Stimulated activated CD8-positive, alpha-beta memory T cell treated with anti-CD3 and anti-CD28 coated beads, Interleukin-12 subunit alpha, Interleukin-12 subunit beta, amount 100 ng/mL, for 1 hour (primary cell): ENCODE measurements around the gene ANKRD24.
A peak's percentile ranks its signal among the peaks of the same experiment; 100 is the strongest.
"Not testable (repeated sequence)": the region's sequence is repeated elsewhere in the genome, so short reads cannot be mapped to it uniquely, and the experiment has no call there.

Experiments used
- DNase-seq: peaks from one replicate; pipeline ENCODE4 v3.0.0-alpha.2; 2020; ENCODE audit warnings: low read depth

The ANKRD24 gene

DNA sequence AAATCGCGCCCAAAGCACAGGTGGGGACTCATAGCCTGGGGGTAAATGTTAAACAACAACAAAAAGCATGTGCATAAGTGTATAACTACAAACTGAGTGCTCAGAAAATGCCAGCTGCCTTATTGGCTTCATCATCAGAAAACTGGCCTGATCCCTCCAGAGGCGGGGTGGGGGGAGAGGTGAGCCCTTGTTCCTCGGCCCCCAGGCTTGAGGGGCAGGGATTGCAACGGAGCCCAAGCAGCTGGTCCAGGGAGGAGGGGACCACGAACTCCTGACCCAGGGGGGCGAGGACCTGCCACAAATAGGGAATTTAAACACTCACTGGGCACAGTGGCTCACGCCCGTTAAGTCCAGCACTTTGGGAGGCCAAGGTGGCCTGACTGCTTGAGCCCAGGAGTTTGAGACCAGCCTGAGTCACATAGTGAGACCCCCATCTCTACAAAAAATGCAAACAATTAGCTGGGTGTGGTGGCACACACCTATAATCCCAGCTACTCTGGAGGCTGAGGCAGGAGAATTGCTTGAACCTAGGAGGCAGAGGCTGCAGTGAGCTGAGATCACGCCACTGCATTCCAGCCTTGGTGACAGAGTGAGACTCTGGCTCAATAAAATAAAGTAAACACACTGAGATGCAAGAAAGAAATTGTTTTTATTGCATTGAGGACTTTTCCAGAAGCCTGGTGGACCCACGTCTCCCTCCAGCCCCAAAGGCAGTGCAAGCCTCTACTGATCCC is 8.8 kb upstream of the ANKRD24 start:
- no peak for DNase-seq

DNA sequence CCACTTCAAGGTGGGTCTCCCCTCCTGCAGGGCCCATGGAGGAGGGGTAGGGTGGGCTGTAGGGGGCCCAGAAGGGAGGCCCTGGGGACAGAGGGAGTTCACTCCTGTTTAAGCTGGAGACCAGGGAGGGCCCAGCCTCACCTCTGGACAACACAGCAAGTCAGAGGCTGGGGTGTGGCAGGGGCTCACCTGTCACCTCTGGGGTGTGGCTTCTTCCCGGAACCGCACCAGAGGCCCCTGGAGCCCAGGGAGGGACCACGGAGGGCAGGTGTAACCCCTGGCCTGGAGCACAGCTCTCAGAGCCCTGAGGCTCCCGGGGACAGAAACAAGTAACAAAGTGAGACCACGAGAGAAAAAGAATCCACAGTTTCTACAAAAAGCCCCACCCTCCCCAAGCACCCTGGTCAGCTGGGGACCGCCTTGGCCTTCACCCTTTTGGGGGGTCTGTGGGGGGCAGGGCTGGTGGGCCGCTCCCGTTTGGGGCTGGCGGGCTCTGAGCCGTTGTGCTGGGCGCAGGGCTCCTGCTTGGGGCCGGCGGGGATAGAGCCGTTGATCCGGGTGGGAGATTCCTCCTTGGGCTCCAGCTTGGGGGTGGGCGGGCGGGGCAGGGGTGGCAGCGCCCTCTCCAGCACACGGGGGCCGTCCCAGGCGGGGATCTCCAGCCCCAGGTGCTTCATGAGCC is 8.1 kb upstream of the ANKRD24 start:
- no peak for DNase-seq

DNA sequence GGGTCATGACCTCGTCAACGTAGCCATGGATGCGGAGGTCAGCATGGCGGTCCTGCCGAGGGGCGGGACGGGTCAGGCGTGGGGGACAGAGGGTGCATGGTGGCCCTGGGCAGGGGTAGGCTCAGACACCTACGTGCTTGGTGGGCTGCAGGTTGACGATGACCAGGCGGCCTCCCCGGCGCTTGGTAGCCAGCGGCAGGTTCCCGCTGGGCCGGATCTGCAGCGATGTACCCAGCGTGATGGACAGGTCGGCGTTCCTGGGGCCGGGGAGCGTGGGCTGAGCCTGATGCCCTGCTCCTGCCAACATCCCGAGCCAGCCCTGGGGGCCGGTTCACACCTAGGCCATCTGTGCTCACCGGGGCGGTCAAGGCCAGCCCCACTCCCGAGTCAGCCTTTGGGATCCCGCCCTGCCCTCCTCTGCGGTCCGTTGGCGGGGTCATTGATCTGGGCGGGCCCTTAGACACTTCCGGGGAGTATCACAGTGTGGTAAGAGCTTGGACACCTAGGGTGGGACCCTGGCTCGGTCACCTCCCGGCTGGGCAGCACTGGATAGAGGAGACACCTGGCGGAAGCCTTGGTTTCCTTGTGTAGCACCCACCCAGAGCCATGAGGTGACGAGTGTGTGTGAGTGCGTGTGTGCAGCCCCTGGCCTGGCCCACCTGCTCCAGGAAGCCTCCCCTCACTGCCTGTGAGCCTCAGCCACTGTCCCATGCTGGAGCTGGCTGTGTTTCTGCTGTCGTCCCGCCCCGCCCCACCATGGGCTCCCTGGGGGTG is 7.4 kb upstream of the ANKRD24 start:
- DNase-seq = no peak

DNA sequence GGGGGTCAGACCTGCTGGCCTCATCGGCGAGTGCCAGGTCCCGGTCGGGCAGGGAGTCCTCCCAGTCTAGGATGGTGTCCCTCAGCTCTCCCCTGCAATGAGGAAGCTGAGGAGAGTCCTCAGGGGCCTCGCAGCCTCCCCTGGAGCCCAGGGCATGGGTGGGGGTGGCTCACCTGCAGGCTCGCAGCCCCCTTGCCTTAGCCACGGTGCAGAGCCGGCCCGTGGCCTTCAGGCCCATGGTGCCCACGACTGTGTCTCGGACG is 6.9 kb upstream of the ANKRD24 start:
- DNase-seq = no peak

DNA sequence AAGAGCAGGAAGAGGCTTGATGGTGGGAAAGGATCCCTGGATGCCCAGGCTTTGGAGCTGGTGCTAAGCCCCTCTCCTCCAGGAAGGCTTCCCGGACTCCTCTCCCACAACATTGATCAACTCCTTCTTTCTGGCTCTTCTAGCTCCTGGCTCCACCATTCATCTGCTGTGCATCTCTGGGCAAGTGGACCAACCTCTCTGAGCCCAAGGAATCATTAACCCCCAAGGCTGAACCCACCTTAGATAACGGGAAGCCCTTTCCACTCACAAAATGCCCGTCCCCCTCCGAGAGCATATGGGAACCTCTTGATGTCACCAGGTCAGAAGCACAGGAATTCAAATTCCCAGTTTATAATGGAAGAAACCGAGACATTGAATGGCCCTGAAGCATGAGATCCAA is 5.3 kb upstream of the ANKRD24 start:
- no peak for DNase-seq

DNA sequence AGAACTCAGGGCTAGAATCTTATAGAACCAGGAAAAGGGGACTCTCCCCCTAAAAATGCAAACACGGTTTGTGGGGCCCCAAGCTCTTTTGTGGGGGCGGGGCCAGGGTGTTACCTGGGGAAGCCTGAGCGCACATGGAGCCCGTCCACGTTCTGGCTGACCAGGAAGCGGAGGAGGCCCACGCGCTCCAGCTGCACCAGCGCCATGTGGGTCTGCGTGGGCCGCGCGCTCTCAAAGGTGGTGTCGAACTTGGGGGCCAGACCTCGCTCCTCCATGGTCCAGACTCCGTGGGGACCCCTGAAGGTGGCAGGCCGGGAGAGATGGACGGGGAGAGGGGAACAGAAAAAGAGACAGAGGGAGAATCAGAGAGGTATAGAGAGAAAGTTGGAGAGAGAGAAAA is 3.5 kb upstream of the ANKRD24 start:
- no peak for DNase-seq

DNA sequence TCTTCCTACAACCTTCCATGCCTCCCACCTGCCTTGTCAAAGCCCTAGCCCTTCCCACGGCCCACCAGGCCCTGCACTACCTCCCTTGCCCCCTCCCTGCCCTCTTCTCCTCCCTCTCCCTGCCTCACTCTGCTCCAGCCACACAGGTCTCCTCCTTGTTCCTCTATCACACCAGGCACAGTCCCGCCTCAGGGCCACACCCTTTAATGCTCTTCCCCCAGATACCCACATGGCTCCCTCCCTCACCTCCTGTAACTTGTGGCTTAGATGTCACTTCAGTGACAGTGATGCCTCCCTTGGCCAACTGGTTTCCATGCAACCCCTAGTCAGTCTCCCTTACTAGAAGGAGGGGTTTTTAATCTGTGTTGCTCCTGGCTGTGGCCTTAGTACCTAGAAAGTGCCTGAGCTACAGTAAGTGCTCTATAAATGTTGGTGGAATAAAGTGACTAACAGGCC is 1.4 kb upstream of the ANKRD24 start:
- DNase-seq = no peak

DNA sequence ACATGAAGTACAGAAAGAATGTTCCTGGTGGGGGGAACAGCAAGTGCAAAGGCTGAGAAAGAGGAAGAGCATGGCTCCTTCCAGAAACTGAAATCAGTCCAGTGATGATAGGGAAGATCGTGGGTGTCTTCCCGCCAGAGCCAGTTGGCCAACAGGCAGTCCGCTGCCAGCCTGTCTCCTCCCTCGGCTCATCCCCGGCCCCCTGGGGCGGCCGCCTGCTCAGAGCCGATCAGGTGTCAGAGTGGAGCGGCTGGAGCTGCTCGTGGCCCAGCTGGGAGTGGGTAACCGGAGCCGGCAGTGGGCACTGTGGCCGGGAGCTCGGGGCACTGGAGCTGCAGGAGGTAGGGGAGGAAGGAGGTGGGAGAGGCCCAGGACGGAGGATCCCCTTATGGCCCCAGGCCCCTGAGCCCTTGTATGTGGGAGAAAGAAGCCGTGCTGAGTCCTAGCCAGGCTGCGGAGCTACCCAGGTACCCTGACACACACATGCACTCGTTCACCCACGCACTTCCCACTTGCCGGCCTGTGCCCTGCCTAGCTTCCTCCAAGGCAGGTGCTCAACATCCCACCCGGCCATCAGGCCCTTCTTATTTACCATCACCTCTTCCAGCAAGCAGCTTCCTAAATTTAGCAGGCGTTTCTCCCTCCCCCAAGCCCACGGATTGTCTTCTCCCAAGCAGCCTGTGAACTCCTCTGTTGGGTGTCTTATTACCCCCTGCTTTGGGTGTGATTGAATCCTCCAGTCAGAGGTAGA is 1.7 kb downstream of the ANKRD24 start:
- DNase-seq = no peak

DNA sequence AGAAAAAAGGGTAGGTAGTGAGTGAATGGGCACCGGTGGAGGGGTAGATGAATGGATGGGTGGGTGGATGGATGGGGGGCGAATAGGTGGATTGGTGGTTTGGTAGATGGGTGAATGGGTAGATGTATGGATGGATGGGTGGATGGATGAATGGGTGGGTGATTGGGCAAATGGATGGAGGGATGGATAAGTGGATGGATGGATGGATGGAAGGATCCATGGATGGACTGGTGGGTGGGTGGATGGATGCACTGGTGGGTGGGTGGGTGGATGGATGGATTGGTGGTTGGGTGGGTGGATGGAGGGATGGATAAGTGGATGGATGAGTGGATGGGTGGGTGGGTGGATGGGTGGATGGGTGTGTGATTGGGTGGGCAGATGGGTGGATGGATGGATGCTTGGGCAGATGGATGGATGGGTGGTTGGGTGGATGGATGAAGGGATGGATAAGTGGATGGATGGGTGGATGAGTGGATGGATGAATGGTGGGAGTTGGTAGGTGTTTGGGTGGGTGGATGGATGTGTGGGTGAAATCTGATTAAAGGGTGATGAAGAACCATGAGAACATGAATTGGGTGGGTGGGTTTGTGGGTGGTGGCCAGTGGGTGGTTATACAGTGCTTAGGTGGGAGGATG is 2.3 kb downstream of the ANKRD24 start:
- no peak for DNase-seq

DNA sequence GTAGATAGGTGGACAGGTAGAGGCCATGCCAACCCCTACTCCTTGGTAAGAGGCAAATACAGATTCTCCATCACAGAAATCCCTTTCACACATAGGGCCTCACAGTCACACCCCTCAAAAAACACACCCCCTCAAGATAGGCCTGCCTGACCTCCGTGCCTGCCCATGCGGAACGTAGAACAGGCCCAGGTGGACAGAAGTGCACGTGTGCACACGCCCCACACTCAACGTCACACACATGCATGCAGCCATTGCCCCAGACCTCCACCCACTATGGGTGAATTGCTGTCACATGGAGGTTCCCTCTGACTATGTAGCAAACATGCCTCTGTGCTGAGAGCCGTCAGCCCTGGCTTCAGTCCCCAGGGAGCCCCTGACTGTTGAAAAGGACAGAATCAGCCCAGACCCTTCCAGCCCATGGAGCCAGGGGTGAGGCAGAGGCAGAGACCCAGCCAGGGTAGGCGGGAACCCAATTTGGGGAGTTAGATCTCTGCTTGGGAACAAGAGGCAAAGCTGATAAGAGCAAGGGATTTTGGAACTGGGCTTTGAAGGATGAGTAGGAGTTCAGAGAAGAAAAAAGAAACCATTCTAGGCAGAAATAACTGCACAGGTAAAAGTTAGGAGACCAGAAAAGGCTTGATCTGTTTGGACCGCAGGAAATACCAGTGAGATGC is 3.1 kb downstream of the ANKRD24 start:
- DNase-seq = no peak

DNA sequence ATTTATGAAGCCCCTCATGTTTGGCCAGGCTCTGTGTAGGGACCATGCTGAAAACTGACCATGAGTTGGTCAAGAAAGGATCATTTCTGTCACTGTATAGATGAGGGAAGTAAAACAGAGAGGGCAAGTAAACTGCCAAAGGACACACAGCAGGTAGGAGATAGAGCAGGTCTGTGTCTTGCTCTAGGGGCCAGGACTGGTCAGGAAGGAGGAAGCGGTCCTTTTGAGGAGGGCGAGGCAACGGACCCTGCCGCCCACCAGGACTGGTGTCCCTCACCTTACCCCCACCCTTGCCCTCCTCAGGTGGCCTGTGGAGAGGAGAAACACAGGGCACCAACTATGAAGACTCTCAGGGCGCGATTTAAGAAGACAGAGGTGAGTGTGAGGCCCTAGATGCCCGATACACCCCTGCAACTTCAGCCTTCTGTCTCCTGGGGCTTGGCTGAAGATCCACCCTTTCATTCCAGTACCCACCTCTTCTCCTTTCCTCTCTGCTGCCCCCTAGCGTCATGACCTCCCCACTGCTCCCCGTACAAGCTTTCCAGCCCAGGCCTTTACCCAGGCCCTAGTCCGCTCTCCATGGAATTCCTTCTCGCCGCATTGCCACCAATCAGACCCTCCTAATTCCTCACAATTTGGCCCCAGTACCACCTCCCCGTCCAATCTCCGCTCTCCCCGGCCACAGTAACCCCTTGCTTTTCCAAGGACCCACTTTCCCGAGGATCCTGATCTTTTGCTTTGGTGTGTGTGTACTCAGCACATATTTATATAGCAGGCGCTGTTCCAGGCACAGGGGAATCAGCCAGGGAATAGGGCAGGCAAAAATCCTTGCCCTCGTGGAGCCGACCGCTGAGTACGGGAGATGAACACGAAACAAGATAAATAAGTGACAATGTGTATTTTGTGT is 3.9 kb downstream of the ANKRD24 start:
- peak; percentile 68 for DNase-seq

DNA sequence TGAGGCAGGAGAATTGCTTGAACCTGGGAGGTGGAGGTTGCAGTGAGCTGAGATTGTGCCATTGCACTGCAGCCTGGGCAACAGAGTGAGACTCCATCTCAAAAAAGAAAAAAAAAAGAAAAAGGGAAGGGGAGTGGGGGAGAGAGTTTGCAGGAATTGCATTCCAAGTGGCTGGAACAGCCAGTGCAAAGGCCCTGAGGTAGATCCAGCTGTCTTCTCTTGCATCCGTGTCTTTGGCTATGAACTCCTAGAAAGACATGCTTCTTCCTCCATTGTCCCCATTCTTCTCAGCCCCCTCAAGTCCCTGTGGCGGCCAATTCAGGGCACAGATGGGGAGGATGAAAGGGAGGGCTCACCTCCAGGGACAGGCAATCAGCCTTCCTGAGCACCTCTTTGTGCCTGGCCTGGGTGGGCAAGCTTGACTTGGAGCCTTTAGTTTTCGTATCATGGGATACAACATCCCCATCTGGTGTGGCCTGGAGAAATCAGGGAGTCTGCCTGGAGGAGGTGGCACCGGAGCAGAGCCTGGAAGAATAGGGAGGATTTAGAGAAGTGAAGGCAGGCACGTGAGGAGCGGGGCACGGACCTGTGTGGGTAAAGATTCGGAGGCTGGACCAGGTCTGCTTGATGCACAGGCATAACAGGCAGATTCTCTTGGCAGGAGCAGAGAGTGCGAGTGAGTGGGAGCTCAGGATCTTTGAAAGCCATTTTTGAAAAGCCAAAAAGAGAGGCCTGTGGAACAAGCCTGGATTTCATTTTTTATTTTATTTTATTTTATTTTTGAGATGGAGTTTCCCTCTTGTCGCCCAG is 5.0 kb downstream of the ANKRD24 start:
- no peak for DNase-seq

DNA sequence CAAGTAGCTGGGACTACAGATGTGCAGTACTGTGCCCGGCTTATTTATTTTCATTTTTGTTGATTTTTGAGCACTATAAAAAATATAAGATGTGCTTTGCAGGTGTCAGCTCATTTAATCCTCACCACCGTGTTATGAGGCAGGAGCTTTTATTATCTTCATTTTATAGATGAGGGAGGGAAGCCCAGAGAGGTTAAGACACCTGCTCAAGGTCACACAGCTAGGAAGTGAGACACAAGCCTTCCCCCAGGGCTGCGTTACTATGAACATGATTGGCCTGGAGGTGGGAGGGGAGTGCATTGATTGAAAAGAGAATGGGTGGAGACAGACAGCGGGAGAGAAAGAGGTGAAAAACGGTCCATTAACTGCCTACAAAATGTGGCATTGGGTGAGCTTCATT is 7.2 kb downstream of the ANKRD24 start:
- DNase-seq = no peak

DNA sequence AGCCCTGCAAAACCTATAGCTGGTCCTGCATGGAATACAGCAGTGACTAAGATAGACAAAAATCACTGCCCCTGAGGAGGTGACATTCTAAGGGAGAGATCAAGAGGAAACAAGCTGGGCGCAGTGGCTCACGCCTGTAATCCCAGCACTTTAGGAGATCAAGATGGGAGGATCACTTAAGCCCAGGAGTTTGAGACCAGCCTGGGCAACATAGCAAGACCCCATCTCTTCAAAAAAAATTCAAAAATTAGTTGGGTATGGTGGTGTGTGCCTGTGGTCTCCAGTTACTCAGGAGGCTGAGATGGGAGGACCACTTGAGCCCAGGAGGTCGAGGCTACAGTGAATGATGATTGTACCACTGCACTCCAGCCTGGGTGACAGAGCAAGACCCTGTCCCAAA is 10.0 kb downstream of the ANKRD24 start:
- not testable (repeated sequence) for DNase-seq

DNA sequence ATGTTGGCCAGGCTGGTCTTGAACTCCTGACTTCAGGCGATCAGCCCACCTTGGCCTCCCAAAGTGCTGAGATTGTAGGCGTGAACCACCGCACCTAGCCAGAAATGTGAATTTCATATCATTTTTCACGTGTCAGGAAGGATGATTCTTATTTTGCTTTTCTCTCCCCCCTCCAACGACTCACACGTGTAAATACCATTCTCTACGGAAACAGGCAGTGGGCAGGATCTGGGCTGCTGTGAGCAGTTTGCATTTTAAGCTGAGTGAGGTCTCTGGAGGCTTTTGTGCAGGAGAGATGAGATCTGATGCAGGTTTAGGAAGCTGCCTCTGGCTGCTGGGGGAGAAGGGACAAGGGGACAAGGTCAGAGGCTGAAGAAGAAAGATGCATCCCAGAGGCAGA is 11.9 kb downstream of the ANKRD24 start:
- no peak for DNase-seq

DNA sequence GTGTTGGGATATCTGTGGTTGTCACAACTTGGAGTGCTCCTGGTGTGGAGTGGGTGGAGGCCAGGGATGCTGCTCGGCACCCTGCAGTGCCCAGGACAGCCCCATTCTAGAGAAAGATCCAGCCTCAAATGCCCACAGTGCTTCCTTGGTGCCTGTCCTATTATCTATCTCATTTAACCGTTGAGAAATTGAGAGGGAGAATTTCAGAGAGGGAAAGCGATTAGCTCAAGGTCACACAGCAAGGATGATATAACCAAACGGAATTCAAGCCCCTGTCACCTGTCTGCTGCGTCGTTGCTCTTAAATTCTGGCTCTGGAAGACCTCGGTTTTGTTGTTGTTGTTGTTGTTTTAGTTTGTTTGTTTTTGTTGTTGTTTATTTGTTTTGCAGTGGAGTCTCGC is 13.5 kb downstream of the ANKRD24 start:
- no peak for DNase-seq

DNA sequence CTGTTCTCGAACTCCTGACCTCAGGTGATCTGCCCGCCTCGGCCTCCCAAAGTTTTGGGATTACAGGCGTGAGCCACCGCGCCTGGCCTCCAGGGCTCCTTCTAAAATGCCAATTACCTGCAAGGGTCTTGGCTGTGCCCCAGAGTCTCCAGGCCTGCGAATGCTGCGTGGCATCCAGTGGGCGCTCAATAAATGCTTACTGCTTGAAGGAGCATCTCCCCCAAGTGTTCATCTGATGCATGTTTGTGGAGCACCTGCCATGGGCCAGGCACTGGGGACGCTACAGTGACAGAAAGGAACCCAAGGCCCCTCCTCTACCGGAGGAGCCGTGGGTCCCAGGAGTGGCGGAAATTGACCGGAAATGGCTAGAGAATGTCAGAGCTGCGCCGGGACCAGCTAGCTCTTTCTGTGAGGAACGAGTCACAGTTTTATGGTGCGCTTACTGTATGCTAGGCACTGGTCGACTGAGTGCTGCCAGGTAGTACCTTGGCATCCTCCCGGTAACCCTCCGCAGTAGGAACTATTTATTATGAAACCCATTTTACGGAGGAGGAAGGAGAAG is 14.2 kb downstream of the ANKRD24 start:
- DNase-seq = no peak

DNA sequence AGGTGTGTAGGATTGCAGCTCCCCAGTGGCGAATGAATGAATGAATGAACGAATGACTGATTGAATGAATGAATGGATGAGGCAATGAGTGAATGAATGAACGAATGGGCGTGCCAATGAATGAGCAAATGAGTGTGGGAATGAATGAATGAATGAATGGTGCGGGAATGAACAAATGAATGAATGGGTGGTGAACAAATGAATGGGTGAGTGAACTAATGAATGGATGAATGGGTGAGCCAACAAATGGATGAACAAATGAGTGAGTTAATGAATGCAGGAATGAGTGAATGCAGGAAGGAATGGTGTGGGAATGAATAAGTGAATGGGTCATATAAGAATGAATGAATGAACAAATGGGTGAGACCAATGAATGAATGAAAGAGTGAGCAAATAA is 14.7 kb downstream of the ANKRD24 start:
- DNase-seq = no peak
